Measurements from ENCODE around the gene DOLPP1.

Gene DOLPP1

DNA sequence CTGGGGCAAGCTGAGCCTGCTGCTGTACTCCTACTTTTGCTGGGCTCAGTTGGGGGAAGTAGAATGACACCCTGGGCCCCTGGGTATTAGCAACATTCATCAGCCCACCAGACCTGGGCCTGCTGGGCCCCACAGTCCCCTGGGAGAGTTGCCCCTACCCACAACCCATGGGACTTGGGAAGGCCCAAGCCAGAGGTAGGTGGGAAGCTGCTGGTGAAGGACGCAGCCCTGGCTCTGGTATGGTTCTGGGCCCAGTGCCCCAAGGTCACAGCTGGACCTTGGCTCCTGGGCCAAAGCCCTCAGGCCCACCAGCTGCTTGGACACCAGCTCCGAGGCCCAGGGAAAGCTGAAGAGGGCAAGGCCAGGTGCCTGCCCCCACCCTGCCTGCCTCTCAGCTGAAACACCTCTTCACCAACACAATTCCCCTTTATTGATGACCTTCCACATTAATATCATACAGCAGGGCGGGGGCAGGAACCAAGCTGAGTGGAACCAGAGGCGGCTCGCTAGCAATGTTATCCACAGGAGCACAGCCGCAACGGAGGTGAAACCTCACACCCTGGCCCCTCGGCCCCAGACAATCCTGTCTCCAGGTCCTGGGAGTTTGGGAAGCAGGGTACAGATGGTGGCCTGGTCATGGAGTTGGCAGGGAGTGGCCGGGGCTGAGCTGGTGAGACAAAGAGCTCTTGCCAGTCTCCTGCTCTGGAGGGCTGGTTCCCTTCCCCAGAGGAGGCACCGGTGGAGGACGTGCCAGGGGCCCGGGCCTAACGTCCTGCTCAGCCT lies 13.7 kb downstream of the DOLPP1 start:
- ATAC-seq (no peak), DNase-seq (no peak)

DNA sequence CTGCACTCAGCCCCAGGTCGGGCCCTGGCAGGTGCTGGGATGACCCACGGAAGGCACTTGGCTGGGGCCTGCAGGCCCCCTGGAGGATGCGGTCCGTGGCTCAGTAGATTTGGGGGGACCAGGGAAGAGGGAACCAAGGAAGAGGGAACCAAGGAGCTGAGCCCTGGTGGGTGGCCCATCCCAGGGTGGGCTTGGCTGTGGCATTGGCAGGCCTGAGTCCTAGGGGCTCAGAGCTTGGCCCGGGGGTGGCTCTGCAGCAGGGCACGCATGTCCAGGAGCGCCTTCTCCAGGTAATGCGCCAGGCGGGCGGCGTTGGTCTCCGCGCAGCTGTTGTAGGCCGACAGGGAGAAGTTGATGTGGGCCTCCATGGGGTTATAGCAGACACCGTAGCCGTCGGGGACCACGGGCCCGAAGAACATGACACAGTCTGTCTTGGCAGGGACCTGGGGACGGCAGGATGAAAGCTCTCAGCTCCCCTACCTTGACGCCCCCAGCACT lies 14.3 kb downstream of the DOLPP1 start:
- no peak for ATAC-seq
- no peak for DNase-seq

DNA sequence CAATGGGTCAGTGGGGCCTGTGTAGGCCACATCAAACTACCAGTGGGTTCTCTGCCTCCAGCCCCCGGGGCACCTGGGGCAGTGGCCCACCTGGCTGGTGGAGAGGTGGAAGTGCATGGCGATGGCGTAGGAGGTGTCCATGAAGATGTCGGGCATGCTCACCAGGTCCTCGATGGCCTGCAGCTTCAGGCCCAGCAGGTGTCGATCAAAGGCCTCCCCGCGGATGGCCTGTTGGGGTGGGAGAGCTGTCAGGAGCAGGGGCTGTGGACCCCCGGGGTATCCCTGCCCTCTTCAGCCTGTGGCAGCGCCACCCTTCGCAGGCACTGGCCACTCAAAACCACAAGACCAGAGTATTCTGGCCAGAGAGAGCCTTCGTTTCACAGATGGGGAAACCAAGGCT lies 15.0 kb downstream of the DOLPP1 start:
- DNase-seq: no peak
- no peak for ATAC-seq

DNA sequence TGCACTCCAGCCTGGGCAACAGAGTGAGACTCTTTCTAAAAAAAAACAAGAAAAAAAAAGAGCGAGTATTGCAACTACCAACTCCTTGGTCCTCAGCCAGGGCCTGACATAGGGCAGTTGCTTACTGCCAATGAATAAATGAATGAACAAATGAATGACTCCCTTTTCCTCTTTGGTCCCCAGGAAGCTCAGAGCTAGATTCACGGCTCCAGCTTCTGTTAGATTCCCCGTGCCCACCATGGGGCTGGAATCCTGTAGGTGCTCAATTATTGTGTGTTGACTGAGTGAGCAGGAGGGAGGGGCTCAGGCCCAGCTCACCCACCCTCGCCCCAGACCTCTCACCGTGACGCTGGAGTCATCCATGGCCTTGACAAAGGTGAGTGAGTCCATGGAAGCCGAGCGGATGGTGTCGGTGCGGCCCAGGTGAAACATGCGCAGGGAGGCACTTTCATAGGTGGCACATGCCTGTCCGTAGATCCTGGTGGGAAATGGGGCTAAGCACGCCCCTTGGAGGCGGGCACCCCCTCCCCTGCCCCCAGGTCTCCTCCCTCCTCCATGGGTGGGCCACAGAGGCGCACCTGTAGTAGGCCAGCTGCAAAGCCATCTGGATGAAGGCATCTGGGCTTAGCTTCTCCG lies 16.9 kb downstream of the DOLPP1 start:
- ATAC-seq (no peak), DNase-seq (no peak)

DNA sequence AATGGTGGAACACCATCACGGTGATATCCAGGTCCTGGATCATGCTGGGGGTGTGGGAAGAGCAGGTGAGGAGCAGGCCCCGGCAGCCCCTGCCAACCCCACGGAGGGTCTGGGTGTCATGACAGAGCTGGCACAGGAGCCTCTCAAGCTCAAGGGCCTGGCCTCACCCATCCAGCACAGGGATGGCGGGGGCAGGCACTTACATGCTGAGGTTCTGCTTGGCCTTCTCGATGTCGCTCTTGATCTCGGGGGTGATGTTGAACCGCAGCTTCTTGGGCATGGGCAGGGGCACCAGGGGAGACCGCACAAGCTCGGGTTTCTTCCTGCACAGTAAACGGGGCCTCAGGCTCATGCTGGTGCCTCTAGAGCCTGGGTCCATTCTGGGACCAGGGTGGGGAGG lies 17.4 kb downstream of the DOLPP1 start:
- DNase-seq: no peak
- ATAC-seq: no peak

DNA sequence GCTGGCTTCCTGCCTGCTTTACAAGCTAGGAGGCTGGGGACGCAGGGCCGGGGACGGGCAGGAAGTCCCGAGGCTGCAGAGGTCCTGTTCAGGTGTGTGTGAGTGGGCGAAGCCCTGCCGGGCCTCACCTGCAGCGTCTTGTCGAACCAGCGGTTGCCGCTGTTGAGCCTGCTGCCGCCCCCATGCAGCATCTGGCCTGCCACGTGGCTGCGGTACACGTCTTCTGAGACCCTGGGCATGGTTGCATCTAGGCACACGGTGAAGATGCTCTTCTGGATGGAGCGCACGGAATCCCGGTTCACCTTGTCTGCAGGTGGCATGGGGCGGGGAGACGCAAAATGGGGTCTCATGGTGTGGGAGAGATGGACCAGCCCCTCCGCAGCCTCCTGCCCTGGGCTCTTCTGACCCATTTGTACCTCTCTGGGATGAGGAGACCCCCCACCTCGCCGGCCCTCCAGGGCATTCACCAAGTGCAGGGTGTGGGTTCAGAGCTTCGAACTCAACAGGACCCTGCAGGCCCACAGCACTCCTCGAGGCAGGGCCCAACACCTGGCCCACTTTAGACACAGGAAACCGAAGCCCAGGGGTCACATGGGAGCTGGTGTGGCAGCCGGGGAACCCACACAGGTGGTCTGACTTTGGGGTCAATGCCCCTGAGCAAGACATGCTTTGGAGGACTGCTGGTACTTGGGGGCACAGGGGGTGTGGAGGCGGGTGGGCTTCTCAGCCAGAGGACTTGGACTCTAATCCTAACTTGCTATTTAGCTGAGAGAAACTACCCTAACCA lies 19.7 kb downstream of the DOLPP1 start:
- ATAC-seq: no peak

DNA sequence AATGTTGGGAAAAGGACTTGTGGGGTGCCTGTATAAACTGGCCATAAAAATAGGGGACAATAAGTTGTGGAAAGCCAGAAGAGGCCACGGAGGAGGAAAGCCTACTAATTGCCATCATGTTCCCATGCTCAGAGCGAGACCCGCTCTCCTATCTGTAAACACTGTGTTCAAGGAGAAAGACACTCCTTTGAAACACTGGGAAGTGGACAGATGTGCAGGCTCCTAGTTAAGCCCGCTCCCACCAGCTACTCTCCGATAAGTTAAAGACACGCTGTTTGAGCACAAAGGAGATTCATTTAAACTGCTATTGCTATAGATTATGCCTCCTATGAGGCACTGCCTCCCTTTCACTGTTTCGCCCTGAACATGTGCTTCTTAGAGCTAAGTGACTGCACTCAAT lies 20.4 kb downstream of the DOLPP1 start:
- DNase-seq (no peak), ATAC-seq (no peak)

More for the DNA sequence above, 19.7 kb downstream of the DOLPP1 start:
- DNase-seq: no peak

DNA sequence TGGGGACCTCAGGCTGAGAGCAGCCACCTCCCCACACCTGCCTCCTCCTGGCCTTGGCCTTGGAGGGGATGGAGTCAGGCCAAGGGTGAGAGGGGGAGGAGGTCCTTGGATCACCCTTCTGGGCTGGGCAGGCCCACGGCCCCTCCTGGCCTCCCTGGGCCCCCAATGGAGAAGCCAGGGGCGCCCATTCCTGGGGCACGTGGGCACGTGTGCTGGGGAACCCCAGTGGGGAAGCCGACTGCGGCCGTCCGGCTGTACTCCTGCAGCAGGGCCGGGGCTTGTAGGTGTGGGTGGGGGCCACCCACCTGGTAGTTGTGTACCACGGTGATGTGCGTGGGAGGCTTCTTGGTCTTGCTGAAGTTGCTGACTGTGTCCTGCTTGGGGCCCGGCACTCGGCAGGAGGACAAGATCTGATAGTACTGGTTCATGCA lies 21.2 kb downstream of the DOLPP1 start:
- DNase-seq (no peak), ATAC-seq (no peak)

DNA sequence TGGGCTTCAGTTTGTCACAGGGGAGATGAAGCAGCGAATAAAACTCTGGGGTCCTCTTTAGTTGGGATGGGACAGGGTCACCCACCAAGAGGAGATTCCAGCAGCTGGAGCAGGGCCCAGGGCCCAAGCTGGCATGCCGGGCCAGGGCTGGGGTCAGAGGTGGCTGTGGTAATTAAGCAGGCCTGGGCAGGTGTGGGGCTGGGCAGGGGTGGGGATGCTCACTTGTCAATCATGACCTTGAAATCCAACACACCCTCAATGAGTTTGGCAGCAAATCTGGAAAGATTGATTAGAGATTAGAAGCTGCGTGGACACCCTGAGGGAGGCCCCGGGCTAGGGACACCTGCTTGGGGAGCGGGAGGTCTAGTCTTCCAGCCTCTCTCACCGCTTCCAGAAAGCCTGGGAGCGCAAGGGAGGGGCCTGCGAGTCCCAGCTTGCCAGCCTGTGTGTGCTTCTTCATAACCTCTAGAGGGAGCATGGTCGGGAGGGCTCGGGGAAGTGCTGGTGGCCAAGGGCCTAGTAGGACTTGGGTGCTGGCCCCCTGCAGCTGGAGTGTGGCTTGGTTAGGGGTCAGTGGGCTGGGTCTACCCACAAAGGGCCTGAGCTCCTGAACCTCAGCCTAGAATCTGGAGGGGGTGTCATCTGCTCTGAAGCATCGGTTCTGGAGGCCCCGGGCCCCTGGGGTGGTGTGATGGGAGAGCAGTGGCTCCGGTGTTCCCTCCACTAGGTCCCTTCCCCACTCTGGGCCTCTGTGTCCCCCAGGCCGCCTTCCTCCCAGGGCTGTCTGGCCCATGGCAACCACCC lies 22.1 kb downstream of the DOLPP1 start:
- ATAC-seq (no peak), DNase-seq (peak; percentile 30)

DNA sequence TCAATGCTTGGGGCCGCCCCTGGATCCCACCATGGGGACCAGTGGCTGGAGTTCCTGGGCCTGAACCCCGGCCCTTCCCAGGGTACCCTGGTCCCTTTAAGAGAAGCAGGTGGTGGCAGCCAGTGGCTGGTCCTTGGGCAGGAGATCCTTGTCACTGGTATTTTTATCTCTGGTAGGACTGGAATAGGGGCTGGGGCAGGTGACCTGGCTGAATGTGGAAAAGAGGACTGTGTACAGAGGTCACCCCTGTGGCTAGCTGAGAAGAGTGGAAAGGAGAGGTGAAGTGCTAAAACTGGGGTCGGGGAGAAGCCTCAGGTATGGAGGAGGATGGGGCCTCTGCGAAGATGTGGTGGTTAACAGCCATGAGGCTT lies 22.7 kb downstream of the DOLPP1 start:
- DNase-seq (no peak), ATAC-seq (no peak)

DNA sequence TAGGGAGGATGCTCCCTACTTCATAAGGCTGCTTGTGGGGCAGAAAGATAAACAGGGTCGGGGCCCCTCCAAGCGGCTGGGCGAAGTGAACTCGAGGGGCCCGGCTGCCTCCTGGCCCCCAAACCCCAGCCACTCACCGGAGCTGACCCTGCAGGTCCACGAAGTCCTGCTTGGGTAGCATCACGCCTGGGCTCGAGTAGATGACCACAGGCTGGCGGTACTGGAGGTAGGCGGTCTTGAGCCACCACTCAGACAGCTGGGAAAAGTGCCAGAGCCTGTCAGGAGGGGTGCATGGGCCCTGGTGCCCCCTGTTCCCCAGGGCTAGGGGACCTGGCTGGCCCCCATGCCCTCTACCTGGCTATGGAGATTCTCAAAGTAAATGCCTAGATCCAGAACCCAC lies 23.1 kb downstream of the DOLPP1 start:
- DNase-seq (no peak), ATAC-seq (no peak)

DNA sequence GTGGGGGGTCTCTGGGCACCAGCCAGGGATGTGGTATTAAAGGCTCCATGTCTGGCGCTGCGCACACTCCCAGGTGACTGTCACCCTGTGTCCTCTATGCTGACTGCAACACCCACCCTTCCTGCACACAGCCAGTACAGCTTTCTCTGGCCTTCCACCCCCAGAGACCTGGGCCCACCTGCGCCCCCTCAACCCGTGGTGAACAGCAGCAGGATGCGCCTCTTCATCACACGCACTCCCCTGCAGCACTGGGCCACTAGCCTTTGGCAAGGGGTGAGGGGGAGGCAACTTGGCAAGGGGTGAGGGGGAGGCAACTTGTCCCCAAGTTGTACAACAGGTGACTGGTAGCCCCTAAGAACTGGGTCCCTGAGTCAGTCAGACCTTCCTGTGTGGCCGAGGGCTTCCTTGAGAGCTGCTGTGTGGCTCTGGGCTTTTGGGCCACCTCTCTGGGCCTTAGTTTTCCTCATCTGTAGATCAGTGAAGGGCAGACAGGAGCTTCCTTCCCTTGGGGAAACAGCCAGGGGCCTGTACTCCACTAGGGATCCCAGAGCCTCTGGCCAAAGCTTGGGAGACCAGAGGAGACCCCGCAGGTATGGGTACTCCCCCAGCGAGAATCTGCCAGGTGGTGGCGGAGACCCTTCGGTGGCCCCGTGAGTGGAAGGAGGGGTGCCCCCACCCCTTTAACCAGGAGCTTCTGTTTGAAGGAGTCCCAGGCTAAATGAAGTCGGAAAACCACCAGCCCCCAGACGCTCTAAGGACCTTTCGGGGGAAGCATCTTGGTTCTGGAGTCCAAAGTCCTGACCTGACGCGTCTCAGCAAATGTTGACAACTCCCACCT lies 25.2 kb downstream of the DOLPP1 start:
- DNase-seq (no peak), ATAC-seq (no peak)

DNA sequence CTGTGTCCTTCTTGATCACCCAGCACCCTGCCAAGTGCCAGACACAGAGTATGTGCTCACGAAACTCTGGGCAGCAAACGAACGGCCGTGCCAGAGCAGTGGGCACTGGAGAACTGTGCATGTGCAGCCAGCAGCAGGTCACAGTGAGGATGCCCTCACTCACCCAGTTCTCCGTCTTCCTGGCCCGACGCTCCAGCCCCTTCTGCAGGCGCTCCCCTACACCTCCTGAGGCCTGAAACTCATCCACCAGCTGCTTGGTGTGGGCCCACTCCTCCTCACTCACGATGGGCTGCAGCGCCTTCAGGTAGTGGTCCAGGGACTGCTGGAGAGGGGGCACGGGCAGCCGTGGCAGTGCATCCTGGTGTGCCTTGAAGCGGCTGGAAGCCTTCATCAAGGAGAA lies 26.7 kb downstream of the DOLPP1 start:
- ATAC-seq (no peak), DNase-seq (no peak)

DNA sequence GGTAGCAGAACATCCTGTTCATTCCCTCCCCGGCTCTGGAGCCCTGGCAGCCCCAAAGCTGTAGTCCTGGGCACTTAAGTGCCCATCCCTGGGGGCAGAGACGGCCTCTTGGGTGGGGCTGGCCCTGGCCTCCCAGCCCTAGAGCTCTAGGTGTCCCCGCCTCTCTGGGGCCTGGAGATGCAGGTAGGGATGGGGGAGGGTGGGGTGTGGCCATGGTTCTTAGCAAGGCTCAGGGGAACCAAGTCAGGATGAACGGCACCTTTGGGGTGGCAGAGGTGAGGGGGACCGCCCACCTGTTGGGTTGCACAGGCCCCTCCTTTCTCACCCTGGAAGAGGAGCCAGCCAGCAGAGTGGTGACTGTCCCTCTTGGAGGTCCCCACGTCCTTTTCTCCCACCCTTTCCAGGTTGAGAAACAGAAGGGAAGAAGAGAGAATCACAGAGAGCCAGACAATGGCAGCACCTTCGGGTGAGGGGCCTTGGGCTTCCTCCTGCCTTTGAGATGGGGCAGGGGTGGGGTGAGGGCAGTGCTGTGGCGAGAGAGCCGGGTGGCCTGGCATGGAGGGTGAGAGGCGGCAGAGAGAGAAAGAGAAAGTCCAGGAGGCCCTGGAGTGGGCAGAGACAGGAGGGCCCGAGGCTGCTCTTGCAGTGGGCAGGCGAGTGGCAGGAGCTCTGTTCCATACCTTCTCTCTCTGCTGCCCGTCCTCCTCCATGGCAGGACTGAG lies 27.3 kb downstream of the DOLPP1 start:
- DNase-seq (no peak), ATAC-seq (no peak)

DNA sequence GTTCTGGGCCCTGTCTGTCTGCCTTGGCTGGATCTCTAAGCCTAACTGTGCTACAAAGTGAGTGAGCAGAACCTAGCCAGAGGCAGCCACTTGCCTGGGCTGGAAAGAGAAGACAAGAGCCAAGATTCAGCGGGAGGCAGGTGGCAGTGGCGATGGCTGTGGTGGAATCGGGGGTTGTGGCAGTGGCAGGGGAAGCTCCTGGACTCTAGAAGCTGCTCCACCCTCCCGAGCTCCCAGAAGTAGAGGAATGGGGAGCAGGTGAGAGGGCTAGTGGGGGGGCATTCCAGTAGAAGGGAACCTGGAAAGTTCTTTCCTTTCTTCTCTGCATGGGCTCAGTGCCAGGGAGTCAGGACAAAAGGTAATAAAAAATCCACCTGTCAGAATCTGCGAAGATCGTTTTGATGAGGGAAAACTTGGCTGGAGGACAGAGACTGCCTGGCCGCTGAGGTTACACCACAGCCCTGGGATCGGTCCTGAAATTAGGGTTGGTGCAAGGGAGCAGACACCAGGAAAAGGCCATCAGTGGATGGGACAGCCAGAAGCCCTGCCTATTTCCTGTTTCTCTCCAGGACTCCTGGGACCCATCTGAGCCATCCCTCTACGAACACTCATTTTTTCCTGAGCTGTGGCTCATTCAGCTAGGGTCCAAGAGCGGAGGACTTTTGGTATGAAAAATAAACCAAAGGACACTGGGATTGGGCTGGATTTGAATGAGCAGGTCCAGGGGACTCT lies 28.1 kb downstream of the DOLPP1 start:
- no peak for DNase-seq
- no peak for ATAC-seq

DNA sequence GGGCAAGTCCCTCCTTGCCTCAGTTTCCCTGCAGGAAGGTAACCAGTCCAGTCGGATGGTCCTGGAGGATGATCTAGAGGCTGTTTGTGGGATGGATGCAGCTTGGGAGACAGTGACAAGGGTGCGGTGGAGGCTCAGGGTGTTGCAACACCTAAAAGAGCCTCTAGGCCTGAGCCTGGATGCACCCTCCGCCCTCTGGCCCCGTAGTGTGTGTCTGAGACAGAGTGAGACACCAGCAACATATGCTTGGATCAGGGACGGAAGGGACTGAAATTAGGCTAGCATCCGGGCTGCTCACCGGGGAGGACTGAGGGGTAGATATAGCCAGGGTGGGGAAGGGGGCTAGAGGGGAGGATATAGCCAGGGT lies 28.6 kb downstream of the DOLPP1 start:
- ATAC-seq: no peak
- DNase-seq: peak; percentile 31

DNA sequence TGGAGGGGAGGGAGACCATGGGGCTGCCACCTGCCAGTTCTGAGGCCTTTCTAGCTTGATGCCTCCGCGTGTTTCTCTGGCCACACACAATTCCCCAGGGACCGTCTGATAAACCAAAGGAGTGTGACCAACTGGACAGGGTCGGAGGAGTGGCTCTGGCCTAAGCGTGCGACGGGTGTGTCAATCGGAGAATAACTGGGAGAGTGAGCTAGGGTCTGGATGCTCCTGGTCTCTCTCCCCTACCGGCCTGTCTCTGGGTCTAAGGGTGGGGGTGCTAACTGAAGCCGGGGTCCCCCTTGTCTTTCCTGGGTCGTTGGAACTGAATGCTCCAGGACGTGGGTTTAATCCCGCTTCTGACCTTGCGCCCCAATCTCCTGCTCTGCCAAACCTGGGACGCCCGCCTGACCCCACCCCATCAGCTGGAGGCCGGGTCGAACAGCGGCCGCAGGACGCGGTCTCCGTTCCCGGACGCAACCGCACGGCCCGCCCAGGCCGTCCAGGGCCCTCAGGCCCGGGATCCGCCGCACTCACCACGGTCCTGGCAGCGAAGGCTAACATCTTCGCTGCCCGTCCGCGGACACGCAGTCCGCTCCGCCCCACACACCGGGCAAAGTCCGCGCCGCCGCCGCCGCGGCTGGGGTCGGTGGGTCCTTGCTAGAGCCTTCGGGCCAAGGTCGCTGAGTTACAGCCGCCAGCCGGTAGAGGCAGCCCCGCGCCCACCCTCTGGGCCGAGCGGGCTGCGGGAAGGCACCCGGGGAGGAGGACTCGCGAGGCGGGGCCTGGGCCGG lies 29.2 kb downstream of the DOLPP1 start:
- DNase-seq (no peak), ATAC-seq (no peak)

DNA sequence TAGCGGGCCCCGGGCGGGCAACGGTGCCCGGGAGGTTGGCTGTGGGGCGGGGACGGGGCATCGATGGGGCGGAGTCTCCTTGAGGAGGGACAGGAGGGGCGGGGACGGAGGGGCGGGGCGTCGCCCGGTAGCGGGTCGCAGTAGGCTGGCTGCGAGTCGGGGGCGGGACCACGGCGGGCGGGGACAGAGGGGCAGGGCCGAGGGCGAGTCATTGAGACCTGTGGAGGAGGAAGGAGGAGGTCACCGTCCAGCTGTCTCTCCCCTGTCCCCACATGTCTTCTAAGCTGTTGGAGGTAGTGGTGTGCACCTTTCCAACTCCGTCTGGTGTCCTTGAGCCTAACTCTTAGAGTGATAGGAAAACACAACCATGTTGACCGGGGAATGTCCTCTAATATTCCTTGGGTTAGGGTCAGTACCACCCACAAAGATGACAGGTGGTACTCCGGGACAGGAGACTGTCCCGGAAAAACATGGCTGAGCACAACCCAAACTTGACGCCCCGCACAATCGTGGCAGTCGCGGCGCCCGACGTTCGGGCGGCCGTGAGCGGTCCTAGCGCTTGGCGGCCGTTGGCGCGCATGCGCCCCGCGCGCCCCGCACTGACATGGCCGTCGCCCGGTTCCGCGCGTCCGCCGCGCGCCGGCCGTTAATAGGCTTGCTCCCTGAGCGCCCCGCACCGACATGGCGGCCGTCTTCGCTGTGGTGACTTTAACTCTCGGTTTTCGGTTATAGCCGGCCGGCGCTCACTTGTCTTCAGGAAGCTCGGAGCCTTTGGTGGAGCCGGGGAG lies 30.0 kb downstream of the DOLPP1 start, which contains the start of the genes CRAT and PTPA:
TSS of gene CRAT (minus strand) at position 54 of the 788 bp plus-strand sequence. CDS start 284 bp downstream, outside the sequence.
TSS of gene PTPA (plus strand) at position 676 of the 788 bp plus-strand sequence. CDS start 186 bp downstream, outside the sequence.
- peak; percentile 98 for DNase-seq
- ATAC-seq: peak; percentile 90

Data from stimulated activated naive CD8-positive, alpha-beta T cell treated with anti-CD3 and anti-CD28 coated beads, Interleukin-15, Interleukin-2, amounts not matched to agents 100 U/mL and 50 U/mL, for 24 hours (primary cell).